HG03442 (cell line): ENCODE data around the gene SCD.
"Not testable (repeated sequence)": the region's sequence is repeated elsewhere in the genome, so short reads cannot be mapped to it uniquely, and the experiment has no call there.

Source experiments
- ATAC-seq: cut with Tn5 transposase; IDR thresholded peaks from one replicate; pipeline ENCODE4 v1.9.1; 2021; ENCODE audit warnings: mild to moderate bottlenecking, moderate library complexity; ENCODE audit not compliant: unreplicated experiment

SCD gene

DNA sequence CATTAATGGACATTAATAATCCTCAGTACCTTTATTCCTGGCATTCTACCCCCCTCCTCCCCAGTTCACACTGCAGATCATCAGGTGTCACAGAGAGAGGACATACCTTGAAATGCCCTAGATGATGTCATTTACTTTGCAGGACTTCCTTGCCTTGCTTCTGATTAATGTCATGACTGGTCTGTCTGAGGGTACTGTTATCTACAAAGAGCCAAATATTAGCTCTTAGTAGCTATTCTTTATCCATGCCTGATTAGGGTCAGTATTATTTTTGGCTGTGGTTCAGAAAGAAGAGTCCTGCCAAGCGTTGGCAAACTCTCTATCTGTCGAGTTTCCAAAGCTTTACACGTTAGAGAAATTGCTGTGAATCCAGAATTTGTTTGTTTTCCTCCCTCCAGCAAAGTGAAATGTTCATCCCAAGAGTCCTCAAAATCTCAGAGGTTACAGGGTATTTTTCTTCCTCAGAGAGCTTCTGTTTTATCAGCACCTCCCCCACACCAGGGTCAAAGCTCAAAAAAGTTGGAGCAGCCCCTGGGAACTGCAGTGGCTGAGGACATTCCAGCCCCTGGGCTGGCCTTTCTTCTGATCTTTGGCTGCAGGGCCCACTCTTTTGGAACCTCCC is 12.6 kb downstream of the SCD start:
- ATAC-seq, result no peak

DNA sequence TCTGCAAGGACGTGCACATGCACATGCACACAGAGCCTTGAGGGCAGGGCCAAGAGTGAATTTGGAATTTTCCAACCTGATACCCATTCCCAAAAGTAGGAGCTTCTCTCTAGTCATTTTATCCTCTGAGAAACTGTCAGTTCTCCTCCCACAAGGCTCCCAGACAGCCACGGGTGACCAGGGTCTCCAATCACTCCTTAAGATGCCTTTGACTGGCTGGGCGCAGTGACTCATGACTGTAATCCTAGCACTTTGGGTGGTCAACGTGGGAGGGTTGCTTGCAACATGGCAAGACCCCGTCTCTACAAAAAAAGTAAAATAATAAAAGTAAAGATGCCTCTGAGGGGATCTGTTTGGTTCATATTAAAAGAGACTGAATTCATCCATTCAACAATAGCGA is 13.2 kb downstream of the SCD start:
- ATAC-seq, result no peak

DNA sequence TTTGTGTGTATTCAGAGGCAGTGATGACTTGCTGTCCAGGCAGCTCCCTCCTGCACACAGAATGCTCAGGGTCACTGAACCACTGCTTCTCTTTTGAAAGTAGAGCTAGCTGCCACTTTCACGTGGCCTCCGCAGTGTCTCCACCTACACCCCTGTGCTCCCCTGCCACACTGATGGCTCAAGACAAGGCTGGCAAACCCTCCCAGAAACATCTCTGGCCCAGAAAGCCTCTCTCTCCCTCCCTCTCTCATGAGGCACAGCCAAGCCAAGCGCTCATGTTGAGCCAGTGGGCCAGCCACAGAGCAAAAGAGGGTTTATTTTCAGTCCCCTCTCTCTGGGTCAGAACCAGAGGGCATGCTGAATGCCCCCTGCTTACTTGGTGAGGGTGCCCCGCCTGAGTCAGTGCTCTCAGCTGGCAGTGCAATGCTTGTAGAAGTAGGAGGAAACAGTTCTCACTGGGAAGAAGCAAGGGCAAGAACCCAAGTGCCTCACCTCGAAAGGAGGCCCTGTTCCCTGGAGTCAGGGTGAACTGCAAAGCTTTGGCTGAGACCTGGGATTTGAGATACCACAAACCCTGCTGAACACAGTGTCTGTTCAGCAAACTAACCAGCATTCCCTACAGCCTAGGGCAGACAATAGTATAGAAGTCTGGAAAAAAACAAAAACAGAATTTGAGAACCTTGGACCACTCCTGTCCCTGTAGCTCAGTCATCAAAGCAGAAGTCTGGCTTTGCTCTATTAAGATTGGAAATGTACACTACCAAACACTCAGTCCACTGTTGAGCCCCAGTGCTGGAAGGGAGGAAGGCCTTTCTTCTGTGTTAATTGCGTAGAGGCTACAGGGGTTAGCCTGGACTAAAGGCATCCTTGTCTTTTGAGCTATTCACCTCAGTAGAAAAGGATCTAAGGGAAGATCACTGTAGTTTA is 15.8 kb downstream of the SCD start:
- ATAC-seq, result no peak

DNA sequence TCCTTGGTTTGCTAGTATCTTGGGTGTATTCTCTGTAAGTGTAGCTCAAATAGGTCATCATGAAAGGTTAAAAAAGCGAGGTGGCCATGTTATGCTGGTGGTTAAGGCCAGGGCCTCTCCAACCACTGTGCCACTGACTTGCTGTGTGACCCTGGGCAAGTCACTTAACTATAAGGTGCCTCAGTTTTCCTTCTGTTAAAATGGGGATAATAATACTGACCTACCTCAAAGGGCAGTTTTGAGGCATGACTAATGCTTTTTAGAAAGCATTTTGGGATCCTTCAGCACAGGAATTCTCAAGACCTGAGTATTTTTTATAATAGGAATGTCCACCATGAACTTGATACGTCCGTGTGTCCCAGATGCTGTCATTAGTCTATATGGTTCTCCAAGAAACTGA is 17.1 kb downstream of the SCD start:
- ATAC-seq, result no peak

DNA sequence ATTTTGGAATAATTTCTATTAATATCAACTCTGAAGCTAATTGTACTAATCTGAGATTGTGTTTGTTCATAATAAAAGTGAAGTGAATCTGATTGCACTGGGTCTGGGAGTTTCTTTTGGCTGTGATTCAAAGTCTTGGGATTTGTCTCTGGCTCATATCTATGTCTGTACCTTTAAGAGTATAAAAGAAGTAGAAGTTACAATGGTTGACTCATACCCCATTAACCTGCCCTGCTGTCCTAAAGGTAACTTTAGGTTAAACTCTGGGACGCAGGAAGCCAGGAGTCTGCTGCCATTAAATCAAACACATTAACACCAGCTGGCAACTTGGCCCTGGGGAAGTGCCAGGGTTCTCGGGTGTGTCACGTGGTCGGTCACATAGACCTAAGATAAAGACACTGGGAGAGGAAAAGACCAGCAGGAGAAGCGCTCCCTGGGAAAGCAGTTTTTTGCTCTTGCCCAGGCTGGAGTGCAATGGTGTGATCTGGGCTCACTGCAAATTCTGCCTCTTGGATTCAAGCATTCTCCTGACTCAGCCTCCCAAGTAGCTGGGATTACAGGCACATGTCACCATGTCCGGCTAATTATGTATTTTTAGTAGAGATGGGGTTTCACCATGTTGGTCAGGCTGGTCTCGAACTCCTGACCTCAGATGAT is 17.8 kb downstream of the SCD start:
- no peak for ATAC-seq

DNA sequence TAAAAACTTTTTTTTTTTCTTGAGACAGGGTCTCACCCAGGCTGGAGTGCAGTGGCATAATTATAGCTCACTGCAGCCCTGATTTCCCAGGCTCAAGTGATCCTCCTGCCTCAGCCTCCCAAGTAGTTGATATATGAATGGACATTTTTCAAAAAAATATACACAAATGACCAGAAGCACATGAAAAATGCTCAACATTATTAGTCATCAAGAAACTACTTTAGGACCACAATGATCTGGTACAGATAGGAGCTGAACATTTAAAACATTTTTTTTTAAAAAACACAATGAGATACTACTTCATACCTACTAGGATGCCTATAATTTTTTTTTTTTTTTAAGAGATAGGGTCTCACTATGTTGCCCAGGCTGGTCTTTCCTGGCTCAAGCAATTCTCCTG is 21.7 kb downstream of the SCD start:
- no peak for ATAC-seq

DNA sequence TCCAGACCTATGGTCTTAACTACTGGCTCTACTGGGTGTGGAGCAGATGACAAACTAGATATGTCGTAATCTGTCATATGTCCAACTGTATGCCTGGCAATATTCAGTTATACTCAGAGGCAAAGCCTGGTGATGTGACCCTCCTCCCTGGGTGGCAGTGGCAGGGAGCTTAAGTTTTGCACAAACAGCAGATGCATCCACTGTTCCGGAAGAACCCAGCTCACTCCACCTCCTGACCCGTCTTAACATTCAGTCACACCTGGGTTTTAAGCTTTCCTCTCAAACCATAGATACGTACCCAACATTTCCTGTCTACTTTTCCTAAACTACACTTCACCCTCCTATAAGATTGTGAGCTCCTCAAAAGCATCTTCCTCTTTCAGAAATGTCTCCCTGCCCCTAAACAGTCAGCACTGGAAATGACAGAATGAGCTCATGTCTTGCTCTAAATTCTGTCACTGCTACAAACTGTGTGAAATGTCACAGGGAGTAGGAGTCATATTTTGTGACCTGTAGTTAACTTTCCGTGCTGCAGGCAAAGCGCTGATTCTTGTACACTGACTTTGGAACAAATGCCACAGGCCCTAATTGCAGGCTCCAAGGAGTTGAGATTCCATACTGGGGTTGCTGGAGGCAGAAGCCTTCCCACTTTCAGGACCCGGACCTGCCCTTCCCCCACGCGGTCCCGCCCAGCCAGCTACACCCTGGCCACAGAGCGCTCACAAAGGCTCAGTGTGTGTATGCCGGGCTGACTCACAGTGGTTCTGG is 23.9 kb downstream of the SCD start:
- no peak for ATAC-seq

DNA sequence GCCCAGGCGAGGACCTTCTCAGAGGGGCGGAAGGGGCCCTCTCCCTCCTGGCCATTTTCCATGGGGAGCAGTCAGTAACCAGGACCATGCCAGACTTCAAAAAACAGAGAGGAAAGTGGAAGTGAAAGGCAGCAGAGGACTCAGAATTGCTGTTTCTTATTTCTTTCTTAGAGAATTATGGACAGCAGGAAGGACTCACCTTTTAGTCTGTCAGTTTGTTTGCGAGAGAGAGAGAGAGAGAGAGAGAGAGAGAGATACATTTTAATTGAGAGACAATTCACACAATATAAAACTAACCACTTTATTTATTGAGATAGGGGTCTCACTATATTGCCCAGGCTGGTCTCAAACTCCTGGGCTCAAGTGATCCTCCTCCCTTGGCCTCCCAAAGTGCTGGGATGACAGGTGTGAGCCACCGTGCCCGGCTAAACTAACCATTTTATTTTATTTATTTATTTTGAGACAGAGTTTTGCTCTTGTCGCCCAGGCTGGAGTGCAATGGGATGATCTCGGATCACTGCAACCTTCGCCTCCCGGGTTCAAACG is 24.5 kb downstream of the SCD start:
- ATAC-seq, result no peak

DNA sequence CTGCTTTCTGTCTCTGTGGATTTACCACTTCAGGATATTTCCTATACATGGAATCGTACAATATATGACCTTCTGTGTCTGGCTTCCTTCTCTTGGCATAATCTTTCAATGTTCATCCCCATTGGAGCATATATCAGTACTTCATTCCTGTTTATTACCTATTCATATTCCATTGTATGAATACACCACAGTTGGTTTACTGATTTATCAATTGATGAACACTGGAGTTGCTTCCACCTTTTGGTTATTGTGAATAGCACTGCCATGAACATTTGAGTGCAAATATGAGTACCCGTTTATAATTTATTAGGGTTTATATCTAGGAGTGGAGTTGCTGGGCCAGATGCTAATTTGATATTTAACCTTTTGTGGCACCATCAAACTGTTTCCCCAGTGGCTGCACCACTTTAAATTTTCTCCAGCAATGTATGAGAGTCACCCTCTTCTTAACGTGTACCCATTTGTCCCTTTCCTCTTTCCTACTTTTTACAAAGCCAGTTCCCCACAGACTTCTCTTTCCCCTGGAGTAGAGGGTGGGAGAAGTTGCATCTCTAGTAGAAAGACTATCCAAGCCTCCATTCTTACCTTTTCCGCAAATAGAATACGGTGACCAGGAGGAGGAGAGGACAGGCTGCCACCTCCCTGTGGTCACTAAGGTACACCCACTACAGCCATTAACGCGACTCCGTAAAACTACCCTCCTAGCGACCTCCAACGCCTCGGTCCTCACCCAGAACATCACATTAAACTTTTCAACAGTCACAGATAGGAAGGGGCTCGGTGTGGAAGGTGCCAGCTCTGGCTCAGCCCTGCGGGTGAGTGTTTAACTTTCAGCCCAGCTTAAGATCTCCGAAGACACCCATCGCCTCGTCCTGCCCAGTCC is 25.6 kb downstream of the SCD start:
- ATAC-seq, result no peak

DNA sequence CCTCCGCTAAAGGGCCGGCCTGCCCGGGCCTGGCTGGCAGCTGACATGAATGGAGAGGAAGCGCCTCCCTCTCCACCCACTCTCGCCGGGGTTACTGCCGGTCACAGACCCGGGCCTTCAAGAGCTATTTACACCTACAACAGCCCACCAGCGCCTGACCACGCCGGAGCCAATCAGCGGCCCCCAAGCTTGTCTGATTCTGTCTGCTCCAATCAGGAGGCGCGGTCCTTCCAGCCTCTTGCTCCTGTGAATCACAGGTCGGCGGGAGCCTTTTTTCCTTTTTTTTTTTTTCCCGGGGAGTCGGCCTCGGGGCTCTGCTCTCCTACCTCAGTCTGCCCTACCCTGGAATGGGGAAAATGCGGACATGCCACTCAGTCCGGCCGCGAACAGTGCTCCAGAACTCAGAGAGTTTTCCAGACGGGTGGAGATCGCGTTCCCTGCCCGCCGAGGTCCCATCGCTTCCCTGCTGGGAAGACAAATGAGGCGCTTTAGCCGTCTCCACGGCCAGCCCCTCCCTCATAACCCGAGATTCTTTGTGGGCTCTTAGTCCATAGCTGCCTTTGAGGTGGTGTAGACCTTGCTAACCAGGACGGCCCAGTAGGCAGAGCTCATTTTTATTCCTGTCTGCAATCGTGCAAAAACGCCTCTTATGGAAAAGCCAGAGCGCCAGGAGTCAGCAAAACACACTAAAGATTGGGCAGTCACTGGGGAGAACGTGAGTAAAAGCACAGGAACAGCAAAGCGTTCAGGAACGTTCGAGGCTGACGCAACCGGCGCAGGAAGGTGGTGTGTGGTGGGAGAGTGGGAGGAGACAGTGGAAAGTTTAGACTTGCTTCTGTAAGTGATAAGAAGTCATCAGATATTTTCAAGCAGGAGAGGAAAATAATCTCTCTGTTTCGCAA is 26.5 kb downstream of the SCD start:
- peak; percentile 89 for ATAC-seq

DNA sequence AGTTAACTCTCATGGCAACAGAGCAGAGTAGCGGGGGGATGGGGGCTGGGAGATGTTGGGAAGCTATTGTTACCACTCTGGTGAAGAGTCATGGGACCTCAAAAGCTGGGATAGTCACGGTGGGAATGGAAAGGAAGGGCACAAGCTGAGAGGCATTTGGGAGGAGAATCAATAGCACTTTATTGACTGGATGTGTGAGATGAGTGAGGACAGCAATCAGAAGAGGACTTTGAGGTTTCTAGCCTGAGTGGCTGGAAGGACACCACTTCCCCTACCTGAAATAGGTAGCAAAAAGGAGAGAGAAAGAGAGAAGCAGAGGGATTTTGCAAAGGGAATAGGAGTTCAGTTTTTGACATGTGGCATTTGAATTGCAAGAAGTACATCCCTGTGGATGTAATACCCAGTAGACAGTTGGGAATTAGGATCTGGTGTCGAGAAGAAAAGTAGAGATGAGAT is 27.2 kb downstream of the SCD start:
- no peak for ATAC-seq

DNA sequence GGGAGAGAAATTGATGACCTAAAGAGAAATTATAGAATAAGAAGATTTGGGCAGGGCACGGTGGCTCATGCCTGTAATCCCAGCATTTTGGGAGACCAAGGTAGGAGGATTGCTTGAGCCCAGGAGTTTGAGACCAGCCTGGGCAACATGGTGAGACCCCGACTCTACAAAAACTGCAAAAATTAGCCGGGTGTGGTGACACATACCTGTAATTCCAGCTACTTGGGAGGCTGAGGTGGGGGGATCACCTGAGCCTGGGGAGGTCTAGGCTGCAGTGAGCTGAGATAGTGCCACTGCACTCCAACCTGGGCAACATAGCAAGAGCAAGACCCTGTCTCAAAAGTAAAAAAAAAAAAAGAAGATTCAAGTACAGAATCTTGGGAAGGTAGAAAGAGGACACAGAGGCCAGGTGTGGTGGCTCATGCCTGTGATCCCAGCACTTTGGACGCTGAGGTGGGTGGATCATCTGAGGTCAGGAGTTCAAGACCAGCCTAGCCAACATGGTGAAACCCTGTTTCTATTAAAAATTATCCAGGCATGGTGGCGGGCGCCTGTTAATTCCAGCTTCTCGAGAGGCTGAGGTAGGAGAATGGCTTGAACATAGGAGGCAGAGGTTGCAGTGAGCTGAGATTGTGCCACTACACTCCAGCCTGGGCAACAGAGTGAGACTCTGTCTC is 27.8 kb downstream of the SCD start:
- ATAC-seq, result not testable (repeated sequence)

DNA sequence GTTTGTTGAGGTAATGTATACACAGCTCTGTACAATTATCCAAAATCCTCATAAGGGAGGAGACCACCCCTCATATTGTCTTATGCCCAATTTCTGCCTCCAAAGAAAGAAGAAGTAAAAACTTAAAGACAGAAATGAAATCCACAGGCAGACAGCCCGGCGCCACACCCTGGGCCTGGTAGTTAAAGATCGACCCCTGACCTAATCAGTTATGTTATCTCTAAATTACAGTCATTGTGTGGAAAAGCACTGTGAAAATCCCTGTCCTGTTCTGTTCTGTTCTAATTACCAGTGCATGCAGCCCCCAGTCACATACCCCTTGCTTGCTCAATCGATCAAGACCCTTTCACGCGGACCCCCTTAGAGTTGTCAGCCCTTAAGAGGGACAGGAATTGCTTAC is 29.6 kb downstream of the SCD start:
- not testable (repeated sequence) for ATAC-seq

DNA sequence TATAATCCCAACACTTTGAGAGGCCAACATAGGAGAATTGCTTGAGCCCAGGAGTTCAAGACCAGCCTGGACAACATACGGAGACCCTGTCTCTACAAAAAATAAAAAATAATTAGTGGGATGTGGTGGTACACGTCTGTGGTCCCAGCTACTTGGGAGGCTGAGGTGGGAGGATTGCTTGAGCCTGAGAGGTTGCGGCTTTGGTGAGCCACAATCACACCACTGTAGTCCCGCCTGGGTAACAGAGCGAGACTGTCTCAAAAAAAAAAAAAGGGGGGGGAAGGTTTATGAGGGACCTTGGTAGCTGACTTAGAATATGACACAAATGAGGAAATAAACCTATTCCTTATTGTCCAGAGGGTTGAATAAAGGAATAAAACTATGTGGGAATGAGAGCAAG is 30.8 kb downstream of the SCD start:
- ATAC-seq, result no peak

DNA sequence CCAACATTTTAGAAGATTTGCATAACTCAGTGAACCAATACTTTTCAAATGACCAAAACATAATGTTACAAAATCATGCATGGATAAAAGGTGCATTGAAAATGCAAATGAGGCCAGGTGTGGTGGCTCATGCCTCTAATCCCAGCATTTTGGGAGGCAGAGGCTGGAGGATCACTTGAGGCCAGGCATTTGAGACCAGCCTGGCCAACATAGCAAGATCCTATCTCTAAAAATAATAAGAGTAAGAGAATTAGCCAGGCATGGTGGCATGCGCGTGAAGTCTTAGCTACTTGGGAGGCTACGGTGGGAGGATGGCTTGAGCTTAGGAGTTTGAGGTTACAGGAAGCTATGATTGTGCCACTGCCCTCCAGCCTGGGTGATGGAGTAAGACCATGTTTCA is 33.4 kb downstream of the SCD start:
- ATAC-seq, result no peak

DNA sequence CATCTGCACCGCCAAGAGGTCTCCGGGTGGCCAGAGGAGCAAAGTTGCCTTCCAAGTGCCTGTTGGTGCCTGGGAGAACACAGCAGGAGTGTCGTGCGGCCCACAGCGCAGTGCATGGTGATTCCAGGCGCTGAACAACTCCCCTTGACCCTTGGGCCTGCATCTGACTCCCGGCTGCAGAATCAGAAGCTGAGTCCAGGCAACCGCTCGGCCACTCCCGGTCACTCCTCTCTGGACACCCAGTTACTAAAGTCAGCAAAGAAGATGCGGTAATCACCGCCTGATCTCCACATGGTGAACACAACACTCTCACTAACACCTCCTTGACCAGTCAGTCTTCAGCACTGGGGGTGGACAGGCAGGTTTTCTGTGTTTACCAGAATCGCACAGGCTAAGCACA is 35.5 kb downstream of the SCD start:
- ATAC-seq, result no peak

DNA sequence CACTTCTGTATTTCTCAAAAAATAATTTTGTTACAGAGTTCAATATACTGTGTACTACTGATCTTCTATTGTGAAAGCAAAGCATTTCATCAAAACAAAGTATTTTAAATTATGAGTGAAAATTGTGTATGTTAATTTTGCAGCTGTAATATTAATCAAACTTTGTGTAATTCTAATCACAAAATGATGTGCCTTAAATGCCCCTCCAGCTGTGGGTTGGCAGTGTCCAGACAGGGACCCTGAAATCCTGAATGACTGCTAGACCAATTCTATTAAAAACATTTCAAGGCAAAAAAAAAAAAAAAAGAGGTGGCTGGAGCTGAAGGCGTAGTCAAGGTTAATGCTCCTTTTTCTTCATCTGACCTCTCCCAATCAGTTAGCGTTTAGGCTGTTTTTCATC is 36.2 kb downstream of the SCD start:
- ATAC-seq, result no peak
